Umbilical cord (tissue), 2 donors: ENCODE data around the gene IPO5. TPM values are rescaled to one million over a fixed set of nuclear protein-coding genes. Genes with fewer than 3 reads are reported as not detected.
"Not testable (repeated sequence)": the region's sequence is repeated elsewhere in the genome, so short reads cannot be mapped to it uniquely, and the experiment has no call there.

Experiments
- DNase-seq: peaks from one replicate; pipeline ENCODE4 v3.0.0-alpha.2; 2015; ENCODE audit warnings: low spot score
- total RNA-seq: library from RNA; depleted of rRNA; stranded (reverse); fragments of >200 nt; gene quantifications from one replicate; pipeline ENCODE4 v1.2.3, GENCODE V29; 2014; ENCODE audit warnings: low replicate concordance; ENCODE audit not compliant: insufficient read depth

IPO5 gene
- total RNA-seq, 1 donor from 2014 or later = 251 TPM

DNA sequence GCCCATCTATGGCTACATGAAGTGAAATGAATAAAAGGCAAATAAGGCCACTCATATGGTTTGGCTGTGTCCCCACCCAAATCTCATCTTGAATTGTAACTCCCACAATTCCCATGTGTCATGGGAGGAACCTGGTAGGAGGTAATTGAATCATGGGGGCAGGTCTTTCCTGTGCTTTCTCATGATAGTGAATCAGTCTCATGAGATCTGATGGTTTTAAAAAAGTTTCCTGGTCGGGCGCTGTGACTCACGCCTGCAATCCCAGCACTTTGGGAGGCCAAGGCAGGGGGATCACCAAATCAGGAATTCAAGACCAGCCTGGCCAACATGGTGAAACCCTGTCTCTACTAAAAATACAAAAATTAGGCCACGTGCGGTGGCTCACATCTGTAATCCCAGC, 4.2 kb upstream of the IPO5 start:
- DNase-seq = not testable (repeated sequence)

DNA sequence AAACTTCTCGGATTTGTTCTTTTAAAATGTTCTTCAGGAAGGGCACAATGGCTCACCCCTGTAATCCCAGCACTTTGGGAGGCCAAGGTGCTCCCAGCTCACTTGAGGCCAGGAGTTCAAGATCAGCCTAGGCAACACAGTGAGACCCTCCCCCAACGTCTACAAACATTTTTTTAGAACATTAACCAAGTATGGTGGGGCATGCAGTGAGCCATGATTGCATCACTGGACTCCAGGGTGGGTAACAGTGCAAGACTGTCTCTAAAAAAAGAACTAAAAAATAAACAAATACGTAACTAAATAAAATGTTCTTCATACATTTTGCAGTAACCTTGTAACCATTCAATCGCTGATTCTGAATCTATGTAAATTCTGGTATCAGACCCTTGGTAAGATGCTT, 2.1 kb upstream of the IPO5 start:
- DNase-seq = no peak

DNA sequence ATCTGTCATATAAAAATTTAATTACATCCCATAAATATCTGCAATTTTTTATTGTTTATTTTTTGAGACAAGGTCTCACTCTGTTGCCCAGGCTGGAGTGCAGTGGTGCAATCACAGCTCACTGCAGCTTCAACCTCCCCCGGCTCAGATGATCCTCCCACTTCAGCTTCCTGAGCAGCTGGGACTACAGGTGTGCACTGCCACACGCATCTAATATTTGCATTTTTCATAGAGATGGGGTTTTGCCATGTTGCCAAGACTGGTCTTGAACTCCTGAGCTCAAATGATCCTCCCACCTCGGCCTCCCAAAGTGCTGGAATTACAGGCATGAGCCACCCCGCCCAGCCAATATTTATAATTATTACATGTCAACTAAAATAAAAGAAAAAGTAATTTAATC, 644 bp upstream of the IPO5 start:
- not testable (repeated sequence) for DNase-seq

DNA sequence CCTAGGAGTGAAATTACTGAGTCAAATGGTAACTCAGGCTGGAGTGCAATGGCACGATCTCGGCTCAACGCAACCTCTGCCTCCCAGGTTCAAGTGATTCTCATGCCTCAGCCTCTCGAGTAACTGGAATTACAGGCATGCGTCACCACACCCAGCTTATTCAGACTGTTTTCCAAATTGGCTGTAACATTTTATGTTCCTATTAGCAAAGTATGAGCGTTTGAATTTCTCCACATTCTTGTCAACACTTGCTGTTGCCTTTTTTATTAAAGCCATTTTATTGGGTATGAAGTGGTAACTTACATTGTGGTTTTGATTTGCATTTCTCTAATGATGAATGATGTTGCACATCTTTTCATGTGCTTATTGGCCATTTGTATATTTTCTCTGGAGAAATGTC, 7.9 kb downstream of the IPO5 start:
- DNase-seq = no peak

DNA sequence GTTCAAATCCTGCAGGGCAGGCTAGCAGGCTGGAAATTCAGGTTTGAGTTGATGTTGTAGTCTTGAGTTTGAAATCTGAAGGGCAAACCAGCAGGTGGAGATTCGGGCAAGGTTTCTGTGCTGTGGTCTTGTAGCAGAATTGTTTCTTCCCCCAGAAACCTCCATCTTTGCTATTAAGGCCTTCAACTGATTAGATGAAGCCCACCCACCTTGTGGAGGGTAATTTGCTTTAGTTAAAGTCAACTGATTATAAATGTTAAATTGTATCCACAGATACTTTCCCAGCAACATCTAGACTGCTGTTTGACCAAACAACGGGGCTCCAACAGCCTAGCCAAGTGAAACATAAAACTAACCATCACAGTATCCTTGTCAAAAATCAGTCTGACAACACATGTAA, 9.4 kb downstream of the IPO5 start:
- DNase-seq = no peak

DNA sequence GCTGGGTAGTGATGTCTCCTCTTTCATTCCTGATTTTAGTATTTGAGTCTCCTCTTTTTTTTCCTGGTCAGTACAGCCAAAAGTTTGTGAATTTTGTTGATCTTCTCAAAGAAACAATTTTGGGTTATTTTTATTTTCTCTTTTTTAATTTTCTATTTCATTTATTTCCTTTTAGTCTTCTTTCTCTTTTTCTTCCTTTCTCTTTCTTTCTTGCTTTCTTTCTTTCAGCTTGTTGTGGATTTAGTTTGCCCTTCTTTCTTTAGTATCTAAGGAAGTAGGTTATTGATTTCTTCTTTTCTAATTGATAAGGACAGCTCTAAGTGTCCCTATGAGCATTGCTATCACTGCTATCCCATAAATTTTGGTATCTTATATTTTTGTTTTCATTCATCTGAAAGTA, 13.8 kb downstream of the IPO5 start:
- DNase-seq = no peak

DNA sequence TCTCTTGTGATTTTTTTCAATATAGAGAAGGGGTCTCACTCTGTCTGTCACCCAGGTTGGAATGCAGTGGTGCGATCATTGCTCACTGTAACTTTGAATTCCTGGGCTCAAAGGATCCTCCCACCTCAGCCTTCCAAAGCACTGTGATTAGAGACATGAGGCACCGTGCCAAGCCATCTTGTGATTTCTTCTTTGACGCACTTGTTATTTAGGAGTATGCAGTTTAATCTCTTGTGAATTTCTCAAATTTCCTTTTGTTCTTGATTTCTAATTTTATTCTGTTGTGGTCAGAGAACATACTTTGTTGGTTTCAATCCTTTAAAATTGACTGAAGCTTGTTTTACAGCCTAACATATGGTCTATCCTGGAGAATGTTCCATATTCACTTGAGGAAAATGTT, 14.5 kb downstream of the IPO5 start:
- DNase-seq = no peak

DNA sequence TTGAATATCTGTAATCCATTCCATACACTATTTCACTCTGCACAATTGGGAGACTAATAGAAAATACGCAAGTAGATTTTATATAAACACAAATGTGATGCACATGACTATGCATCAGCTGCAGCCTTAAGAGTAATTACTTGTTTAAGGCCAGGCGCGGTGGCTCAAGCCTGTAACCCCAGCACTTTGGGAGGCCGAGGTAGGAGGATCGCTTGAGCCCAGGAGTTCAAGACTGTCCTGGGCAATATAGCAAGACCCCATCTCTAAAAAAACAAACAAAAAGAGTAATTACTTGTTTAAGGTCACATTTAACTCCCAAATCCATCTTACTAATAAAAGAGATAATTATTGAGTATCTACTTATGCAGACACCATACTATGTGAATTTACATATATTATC, 18.0 kb downstream of the IPO5 start:
- no peak for DNase-seq

DNA sequence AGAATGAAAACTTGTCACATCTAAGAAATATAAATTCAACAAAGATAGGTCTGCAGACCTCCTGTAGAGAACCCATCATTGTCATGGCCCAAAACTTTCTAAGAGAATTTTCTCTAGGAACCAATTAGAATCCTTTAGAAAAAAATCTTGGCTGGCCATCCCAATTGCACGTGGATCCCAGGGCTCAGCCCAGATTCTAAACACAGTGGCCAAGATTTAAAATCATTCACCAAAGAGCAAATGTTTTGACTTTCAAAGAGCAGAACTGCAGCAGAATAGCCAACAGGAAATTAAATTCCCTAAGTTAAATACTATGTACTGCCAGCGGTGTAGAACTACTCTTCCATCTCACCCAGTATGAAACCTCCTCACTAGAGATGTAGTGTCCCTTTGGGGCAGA, 21.3 kb downstream of the IPO5 start:
- DNase-seq = no peak

DNA sequence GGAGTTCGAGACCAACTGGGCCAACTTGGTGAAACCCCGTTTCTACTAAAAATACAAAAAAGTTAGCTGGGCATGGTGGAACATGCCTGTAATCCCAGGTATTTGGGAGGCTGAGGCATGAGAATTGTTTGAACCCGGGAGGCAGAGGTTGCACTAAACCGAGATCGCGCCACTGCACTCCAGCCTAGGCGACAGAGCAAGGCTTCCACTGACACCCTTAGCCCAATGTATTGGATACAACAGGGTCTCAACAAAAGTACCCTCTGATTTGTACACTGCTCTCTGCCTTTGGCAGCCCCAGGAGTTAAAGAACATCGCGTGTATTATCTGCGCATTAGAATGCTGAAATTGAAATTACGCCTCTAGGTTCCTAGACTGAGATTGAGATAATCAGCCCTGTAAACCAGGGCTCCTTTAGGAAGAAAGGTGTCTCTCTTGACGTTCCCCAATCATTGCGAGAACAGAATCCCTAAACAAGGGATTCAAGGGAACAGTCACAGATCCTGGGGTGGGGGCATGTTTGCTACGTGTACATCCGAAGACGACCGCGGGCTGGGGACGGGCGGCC, 21.9 kb downstream of the IPO5 start:
- DNase-seq = no peak

DNA sequence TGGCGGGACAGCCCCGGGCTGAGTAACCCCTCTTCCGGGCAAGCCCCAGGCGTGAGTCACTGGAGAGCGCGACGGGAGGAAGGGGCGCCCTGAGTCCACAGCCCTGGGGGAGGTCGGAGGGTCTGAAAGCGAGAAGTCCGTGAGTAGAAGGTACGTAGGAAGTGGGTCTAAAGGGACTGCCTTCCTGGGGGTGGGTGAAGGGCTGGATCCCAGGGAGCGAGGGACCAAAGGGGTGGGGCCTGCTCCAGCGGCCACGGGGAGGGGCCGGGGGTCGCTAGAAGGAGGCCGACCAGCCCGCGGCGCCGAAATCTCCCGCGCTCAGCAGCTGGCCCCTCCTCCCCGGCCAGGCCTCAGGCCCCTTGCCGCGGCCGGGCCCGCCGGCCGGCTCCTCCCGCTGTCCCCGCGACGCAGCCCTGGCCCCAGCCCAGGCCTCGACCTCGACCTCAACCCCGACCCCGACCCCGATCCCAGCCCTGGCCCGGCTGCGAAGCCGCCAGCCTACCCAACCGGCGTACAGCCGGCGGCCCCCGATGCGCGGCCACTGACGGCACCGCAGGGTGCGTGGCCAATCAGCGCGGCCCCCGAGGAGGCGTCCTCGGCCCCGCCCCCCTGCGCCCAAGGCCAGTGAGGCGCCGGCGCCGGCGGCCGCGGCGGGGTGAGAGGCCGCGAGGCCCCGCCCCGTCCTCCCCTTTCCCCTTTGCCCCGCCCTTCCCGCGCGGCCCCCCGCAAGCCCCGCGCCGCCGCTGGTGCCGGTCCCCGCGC, 22.6 kb downstream of the IPO5 start:
- peak; percentile 93 for DNase-seq

DNA sequence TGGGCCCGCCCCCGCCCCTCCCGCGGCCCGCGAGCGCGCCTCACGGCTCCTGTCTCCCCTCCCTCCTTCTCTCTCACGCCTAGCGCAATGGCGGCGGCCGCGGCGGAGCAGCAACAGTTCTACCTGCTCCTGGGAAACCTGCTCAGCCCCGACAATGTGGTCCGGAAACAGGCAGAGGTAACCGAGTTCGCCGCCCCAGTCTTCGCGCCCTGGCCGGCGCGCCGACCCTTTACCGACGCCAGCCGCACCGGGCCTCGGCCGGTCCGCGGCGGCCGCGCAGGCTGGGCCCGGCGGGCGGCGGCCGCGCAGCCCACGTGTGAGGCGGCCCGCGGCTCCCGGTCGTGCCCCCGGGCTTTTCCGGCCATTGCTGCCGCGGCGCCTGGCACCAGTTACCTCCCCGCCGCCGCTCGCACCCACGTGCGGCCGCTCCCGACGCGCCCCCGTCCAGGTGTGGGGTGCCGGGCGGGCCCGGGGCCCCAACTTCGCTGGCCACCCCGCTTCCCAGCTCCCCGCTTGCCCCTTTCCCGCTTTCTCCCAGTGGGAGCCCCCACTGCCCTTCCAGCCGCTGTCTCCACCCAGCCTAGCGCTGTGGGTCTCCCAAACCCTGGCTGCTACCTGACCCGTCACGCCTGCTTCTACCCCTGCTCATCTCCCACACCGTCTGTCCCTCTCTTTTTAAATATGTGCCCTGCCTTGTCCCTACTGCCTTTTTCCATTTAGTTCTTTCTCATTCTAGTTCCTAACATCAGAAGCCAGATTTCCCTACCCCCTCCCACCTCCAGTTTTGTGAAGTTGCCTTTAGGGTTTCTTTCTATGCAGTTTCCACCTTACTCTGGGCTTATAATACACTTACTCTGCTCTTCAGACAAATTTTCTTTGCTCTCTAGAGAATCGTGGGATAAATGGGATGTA, 23.4 kb downstream of the IPO5 start:
- peak; percentile 34 for DNase-seq

DNA sequence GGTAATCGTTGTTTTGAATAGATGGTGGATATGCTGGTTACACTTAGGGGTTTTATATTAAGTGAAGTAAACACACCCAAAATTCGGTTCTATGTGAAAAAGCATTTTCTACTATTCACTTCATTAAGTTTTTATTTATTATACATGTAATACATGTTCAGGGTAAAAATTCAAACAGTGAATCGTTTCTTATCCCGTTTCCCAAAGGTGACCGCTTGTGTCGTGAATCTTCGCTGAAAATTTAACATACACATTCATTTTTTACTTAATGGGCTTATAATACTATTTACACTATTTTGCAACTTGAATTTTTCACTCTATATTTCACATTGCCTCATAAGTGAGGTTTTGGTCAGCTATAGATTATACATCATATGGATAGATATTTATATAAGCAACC, 24.5 kb downstream of the IPO5 start:
- DNase-seq = no peak

DNA sequence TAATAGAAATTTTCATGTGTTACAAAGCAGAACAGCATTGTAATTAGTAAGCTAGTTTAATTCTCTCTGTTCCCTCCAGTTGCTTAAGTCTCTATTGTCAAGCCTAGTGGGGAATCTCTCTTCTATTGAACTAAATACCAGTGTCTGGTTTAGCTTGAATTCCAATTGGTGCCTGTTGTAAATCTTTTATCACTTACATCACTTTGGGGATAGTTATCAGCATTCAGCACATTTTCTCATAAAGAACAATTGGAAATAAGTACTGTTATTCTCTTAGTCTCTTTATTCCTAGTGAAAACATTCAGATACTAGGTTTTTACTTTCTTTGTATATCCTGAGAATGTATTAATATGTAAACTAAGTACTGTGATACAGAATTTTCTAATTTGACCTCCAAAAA, 25.2 kb downstream of the IPO5 start:
- no peak for DNase-seq

DNA sequence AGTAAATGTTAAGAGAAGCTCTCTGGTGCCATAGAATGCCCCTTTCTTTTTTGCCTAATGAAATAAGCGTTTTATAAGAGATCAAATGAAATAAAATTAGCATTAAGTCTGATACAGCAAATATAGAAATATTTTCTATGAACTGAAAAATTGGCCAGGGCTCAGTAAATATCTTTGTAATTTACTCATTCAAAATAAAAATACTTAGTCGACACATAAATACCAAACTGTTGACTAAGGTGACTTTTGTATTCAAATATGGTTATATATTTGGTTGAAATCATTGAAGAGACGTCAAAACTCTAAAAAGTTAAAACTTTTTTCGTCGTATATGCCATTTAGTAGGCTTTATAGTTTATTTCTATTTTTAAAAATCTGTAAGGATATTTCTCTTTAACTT, 25.6 kb downstream of the IPO5 start:
- DNase-seq = no peak

DNA sequence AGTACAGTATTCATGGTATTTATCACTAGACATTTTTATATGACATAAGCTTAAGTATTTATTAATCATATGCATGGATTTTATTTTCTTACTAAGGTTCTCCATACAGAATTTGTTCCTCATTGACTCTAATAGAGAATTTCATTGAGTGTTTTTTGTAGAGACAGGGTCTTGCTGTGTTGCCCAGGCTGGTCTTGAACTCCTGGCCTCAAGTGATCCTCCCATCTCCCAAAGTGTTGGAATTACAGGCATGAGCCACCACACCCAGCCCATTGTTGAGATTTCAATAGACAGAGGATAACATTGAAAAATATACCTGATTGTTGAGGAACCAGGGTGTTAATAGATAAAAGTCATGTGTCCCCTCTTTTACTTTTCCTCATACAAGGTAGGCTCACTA, 26.1 kb downstream of the IPO5 start:
- no peak for DNase-seq

DNA sequence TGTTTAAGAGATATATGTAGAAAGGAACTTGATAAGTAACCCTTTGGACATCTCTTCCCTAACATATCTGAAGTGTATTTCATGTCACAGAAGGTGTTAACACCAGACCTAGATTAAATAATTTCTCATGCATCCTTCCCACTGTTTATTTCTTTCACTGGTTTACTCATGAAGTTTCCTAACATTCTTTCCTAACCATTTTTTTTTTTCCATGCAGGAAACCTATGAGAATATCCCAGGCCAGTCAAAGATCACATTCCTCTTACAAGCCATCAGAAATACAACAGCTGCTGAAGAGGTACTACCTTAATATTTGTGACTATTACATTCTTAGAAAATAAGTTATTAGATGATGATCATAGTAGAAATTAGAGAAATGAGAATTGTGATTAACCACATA, 28.8 kb downstream of the IPO5 start:
- DNase-seq = no peak

DNA sequence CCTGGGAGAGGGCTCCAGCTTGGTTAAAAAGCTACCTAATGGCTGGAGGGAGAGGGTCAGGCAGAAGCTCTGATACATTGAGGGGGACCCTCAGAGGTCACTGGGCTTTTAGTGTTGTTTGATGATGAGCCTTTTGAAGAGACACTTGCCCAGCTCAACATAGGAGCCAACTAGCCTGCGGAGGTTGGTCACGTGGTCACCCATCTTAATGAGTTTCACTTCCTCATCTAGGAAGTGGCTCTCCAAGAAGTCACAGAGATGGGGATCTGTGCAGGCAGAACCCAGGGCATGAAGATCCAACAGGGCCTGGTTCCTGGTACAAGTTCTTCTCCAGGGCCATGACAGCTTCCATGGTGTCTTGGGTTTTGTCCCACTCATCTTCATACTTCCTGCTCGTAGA, 33.4 kb downstream of the IPO5 start:
- DNase-seq = no peak

DNA sequence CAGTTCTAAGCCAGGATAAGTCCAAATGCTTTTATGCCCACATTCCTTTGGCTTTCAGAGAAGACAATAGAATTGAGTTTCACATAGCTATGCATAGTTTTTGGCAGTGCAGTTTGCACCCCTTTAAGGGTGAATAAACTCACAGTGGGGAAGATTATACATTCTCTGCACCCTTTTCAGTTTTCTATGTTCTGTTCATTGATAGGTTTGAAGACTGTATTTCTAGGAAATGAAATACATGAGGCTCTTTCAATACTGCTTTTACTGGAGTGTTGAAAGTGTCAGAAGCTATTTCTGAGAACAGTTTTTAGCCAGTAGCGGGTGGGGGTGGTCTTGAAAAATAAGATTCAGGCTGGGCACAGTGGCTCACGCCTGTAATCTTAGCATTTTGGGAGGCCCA, 46.2 kb downstream of the IPO5 start:
- DNase-seq = no peak

DNA sequence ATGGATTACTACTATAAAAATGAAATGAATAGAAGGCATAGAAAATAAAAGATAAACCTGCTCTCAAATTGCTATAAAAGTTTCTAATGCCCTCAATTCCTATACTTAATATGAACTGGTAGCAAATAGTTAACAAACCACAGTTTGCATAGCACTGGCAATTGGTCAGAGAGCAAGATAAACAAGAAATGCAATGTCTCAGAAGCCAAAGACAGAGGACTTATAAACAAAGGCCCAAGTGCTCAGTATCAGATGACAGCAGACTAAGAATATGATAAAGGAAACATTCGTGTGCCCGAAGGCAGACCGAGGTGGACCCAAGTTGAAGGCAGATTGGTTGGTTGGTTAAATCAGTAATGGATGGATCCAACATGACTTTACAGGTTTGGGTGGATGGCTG, 50.6 kb downstream of the IPO5 start:
- DNase-seq = no peak

DNA sequence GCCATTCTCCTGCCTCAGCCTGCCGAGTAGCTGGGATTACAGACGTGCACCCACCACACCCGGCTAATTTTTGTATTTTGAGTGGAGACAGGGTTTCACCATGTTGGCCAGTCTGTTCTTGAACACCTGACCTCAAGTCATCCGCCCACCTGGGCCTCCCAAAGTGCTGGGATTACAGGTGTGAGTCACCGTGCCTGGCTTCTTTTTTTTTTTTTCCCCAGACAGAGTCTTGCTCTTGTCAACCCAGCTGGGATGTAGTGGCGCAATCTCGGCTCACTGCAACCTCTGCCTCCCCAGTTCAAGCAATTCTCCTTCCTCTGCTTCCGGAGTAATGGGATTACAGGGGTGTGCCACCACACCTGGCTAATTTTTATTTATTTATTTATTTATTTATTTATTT, 51.5 kb downstream of the IPO5 start:
- not testable (repeated sequence) for DNase-seq

DNA sequence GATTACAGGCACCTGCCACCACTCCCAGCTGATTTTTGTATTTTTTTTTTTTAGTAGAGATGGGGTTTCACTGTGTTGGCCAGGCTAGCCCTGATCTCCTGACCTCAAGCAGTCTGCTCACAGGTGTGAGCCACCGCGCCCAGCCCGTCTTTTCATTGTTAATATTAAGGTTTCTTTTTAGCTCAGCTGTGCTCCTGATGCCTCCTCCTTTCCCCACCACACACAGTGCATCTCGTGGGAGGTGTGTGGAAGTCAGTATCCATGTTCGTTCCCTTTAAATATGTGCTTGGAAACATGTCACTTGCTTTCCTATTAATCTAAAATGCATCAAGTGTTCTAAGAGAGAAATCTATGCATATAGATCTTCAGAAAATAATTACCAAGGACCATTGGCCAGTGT, 53.5 kb downstream of the IPO5 start:
- DNase-seq = no peak

DNA sequence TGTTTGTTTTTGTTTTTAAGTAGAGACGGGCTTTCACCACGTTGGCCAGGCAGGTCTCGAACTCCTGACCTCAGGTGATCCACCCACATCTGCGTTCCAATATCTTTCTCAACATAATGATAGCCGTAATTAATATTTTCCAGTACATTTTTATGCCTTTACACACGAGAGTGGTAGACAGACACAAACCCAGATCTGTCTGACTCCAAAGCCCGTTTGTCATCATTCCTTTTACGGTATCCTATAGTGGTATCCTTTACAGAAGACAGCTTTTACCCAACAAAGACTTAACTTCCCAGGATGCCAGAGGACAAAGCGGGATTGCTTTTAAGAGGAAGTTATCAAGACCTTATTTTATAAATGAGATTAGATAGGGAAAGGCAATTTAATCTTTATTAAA, 59.8 kb downstream of the IPO5 start:
- no peak for DNase-seq
